SK-N-SH treated with all-trans-retinoic acid at 6 μM for 48 hours (cell line): ENCODE results near the gene IGSF8.

Source experiments
- ATAC-seq: fragments of 200-7000 bp; cut with Tn5 transposase; 3 replicates; pipeline ENCODE4 v1.9.1; 2020; ENCODE audit warnings: mild to moderate bottlenecking, moderate library complexity
- ARNTL ChIP-seq: fragments of 450-650 bp; formaldehyde crosslinking; IDR thresholded peaks from 2 replicates; pipeline ENCODE4 v1.5.0; 2020; ENCODE audit warnings: low read depth, mild to moderate bottlenecking, moderate library complexity, borderline replicate concordance
- BACH2 ChIP-seq: fragments of 250-450 bp; sonication (Bioruptor Pico); IDR thresholded peaks from 2 replicates; pipeline ENCODE4 v1.9.0; 2021; ENCODE audit warnings: mild to moderate bottlenecking, borderline replicate concordance
- CREB5 ChIP-seq: fragments of 250-450 bp; sonication (Bioruptor Pico); IDR thresholded peaks from 2 replicates; pipeline ENCODE4 v1.5.1; 2020; ENCODE audit warnings: low read depth, mild to moderate bottlenecking, moderate library complexity
- CSDC2 ChIP-seq: fragments of 250-450 bp; sonication (Bioruptor Pico); IDR thresholded peaks from 2 replicates; pipeline ENCODE4 v1.5.0; 2020; ENCODE audit warnings: mild to moderate bottlenecking, moderate library complexity
- CSRNP3 ChIP-seq: fragments of 250-450 bp; sonication (Bioruptor Pico); IDR thresholded peaks from 2 replicates; pipeline ENCODE4 v1.5.1; 2021; ENCODE audit warnings: mild to moderate bottlenecking, moderate library complexity
- ESRRG ChIP-seq: fragments of 250-450 bp; sonication (Bioruptor Pico); IDR thresholded peaks from 2 replicates; pipeline ENCODE4 v1.6.1; 2021; ENCODE audit warnings: mild to moderate bottlenecking
- ISL1 ChIP-seq: fragments of 250-450 bp; sonication (Bioruptor Pico); IDR thresholded peaks from 2 replicates; pipeline ENCODE4 v2.1.2; 2022; ENCODE audit warnings: mild to moderate bottlenecking, moderate library complexity
- OSR1 ChIP-seq: fragments of 250-450 bp; sonication (Bioruptor Pico); IDR thresholded peaks from 2 replicates; pipeline ENCODE4 v1.8.0; 2022; ENCODE audit warnings: moderate library complexity, mild to moderate bottlenecking, inconsistent platforms
- PATZ1 ChIP-seq: fragments of 250-450 bp; sonication (Bioruptor Pico); IDR thresholded peaks from 2 replicates; pipeline ENCODE4 v1.8.0; 2020; ENCODE audit warnings: mild to moderate bottlenecking, moderate library complexity, borderline replicate concordance
- POU6F1 ChIP-seq: fragments of 250-450 bp; sonication (Bioruptor Pico); IDR thresholded peaks from 2 replicates; pipeline ENCODE4 v1.8.0; 2021; ENCODE audit warnings: low read depth, mild to moderate bottlenecking, moderate library complexity, borderline replicate concordance
- PPARA ChIP-seq: fragments of 250-450 bp; sonication (Bioruptor Pico); IDR thresholded peaks from 2 replicates; pipeline ENCODE4 v1.5.0; 2020; ENCODE audit warnings: mild to moderate bottlenecking, borderline replicate concordance
- RARB ChIP-seq: fragments of 250-450 bp; sonication (Bioruptor Pico); IDR thresholded peaks from 2 replicates; pipeline ENCODE4 v1.8.0; 2021; ENCODE audit warnings: mild to moderate bottlenecking, moderate library complexity
- SNAI2 ChIP-seq: fragments of 250-450 bp; sonication (Bioruptor Pico); IDR thresholded peaks from 2 replicates; pipeline ENCODE4 v1.5.0; 2020; ENCODE audit warnings: mild to moderate bottlenecking, moderate library complexity
- TCF4 ChIP-seq: fragments of 250-450 bp; sonication (Bioruptor Pico); IDR thresholded peaks from 2 replicates; pipeline ENCODE4 v1.8.0; 2021; ENCODE audit warnings: mild to moderate bottlenecking, moderate library complexity, borderline replicate concordance
- TOX ChIP-seq: fragments of 250-450 bp; sonication (Bioruptor Pico); IDR thresholded peaks from 2 replicates; pipeline ENCODE4 v1.8.0; 2021; ENCODE audit warnings: mild to moderate bottlenecking, moderate library complexity, borderline replicate concordance
- TSHZ2 ChIP-seq: fragments of 250-450 bp; sonication (Bioruptor Pico); IDR thresholded peaks from 2 replicates; pipeline ENCODE4 v1.5.0; 2020; ENCODE audit warnings: mild to moderate bottlenecking, moderate library complexity
- ZFP3 ChIP-seq: fragments of 250-450 bp; sonication (Bioruptor Pico); IDR thresholded peaks from 2 replicates; pipeline ENCODE4 v1.5.0; 2020; ENCODE audit warnings: mild to moderate bottlenecking, moderate library complexity
- ZFP30 ChIP-seq: fragments of 450-650 bp; formaldehyde crosslinking; IDR thresholded peaks from 2 replicates; pipeline ENCODE4 v1.5.0; 2022; ENCODE audit warnings: mild to moderate bottlenecking, moderate library complexity
- ZNF565 ChIP-seq: fragments of 450-650 bp; formaldehyde crosslinking; conservative IDR thresholded peaks from 2 replicates; pipeline ENCODE4 v1.5.0; 2020; ENCODE audit warnings: low read depth, mild to moderate bottlenecking, moderate library complexity
- ZNF8 ChIP-seq: fragments of 450-650 bp; formaldehyde crosslinking; IDR thresholded peaks from 2 replicates; pipeline ENCODE4 v1.5.0; 2020; ENCODE audit warnings: mild to moderate bottlenecking, moderate library complexity

Gene IGSF8

GRCh38 chr1:160078512-160079195 lies 19.8 kb downstream of the IGSF8 start (continued):
- TF ChIP-seq TOX (CRISPR knock-in tag) (no peak), ZNF8 (CRISPR knock-in tag) (no peak), CSDC2 (no peak)
- TF ChIP-seq, all 23 proteins: peak for 0

- TF ChIP-seq CSDC2 = no peak
- TF ChIP-seq CREB5 (CRISPR knock-in tag) = no peak
- no peak for ATAC-seq
Measured at GRCh38 chr1:160077486-160077885, 20.9 kb downstream of the IGSF8 start.

GRCh38 chr1:160076295-160076694 lies 22.1 kb downstream of the IGSF8 start:
- TF ChIP-seq POU6F1 (CRISPR knock-in tag) = no peak
- no peak for TF ChIP-seq ISL1 (CRISPR knock-in tag)
- no peak for TF ChIP-seq OSR1
- TF ChIP-seq RARB = no peak
- TF ChIP-seq TCF4 (CRISPR knock-in tag) = no peak
- TF ChIP-seq ZNF8 (CRISPR knock-in tag) = no peak
- TF ChIP-seq CSRNP3 = no peak
- no peak for TF ChIP-seq TSHZ2 (CRISPR knock-in tag)
- no peak for ATAC-seq

GRCh38 chr1:160075836-160076235 lies 22.6 kb downstream of the IGSF8 start:
- no peak for TF ChIP-seq POU6F1 (CRISPR knock-in tag)
- TF ChIP-seq TCF4 (CRISPR knock-in tag) = no peak
- TF ChIP-seq ARNTL (CRISPR knock-in tag) = no peak
- no peak for TF ChIP-seq ZNF565 (CRISPR knock-in tag)
- no peak for ATAC-seq

GRCh38 chr1:160074865-160075264 lies 23.6 kb downstream of the IGSF8 start:
- ATAC-seq = no peak
- TF ChIP-seq ZFP30 (CRISPR knock-in tag) = no peak
- TF ChIP-seq ISL1 (CRISPR knock-in tag) = no peak
- TF ChIP-seq SNAI2 (CRISPR knock-in tag) = no peak
- no peak for TF ChIP-seq ESRRG
- no peak for TF ChIP-seq PATZ1
- TF ChIP-seq OSR1 = no peak
- no peak for TF ChIP-seq BACH2
- no peak for TF ChIP-seq PPARA (CRISPR knock-in tag)
- TF ChIP-seq ZFP3 = no peak
- no peak for TF ChIP-seq CSDC2
- TF ChIP-seq ZNF565 (CRISPR knock-in tag) = no peak
- TF ChIP-seq TCF4 (CRISPR knock-in tag) = no peak
- TF ChIP-seq CREB5 (CRISPR knock-in tag) = no peak
